A172 (cell line): Measurements from ENCODE around the gene MS4A15. TPM values are rescaled to one million over a fixed set of nuclear protein-coding genes. Genes with fewer than 3 reads are reported as not detected.
A peak's percentile ranks its signal among the peaks of the same experiment; 100 is the strongest.
"Not testable (repeated sequence)": the region's sequence is repeated elsewhere in the genome, so short reads cannot be mapped to it uniquely, and the experiment has no call there.

Experiments
- DNase-seq: peaks from one replicate; pipeline ENCODE4 v3.0.0-alpha.2; 2015; ENCODE audit warnings: low spot score
- total RNA-seq: library from RNA; depleted of rRNA; stranded (reverse); fragments of >200 nt; shearing (Covaris generic); gene quantifications from 2 replicates; pipeline ENCODE4 v1.2.3, GENCODE V29; 2014

The MS4A15 gene
- total RNA-seq, 1 experiment from 2014 or later, result not detected

DNA sequence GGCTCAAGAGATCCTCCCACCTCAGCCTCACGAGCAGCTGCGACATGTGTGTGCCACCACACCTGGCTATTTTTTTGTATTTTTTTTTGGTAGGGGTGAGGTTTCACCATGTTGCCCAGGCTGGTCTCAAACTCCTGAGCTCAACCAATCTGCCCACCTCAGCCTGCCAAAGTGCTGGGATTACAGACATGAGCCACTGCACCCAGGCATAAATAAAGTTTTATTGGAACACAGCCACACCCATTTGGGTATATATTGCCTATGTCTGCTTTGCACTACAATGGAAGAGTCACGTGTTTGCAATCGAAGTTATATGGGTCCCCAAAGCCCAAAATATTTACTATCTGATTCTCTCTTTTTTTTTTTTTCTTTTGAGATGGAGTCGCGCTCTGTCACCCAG, 1.8 kb upstream of the MS4A15 start:
- no peak for DNase-seq

GRCh38 chr11:60757231-60757800, 649 bp downstream of the MS4A15 start:
- no peak for DNase-seq

DNA sequence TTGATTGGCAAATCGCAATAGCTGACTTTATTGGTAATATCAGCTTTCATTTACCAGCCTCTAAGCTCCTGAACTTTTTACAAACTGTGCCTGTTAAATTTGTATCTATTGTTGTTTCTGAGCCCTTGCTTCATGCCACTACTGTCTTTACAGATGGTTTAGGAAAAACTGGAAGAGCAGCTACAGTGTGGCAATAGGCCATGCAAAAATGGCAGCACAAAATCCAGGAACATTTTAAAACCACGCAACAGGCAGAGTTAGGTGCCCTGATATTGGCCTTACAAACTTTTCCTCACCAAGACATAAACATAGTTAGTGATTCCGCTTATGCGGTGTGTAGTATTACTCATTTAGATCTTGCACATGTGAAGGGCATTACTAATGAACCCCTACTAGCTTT, 2.0 kb downstream of the MS4A15 start:
- DNase-seq, result not testable (repeated sequence)

DNA sequence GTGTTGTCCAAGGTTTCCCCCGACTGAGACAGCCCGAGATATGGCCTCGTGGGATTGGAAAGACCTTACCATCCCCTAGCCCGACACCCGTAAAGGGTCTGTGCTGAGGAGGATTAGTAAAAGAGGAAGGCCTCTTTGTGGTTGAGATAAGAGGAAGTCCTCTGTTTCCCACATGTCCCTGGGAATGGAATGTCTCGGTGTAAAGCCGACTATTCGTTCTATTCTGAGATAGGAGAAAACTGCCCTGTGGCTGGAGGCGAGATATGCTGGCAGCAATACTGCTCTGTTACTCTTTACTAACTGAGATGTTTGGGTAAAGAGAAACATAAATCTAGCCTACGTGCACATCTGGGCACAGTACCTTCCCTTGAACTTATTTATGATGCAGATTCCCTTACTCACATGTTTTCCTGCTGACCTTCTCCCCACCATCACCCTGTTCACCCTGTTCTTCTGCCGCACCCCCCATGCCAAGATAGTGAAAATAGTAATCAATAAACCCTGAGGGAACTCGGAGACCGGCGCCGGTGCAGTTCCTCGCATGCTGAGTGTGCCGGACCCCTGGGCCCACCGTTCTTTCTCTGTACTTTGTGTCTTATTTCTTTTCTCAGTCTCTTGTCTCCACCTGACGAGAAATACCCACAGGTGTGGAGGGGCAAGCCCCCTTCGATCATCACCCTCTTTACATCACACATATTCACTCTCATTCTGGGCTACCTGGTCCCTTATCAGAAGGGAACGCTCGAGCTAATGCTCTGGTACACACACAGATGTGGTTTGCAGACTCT, 3.0 kb downstream of the MS4A15 start:
- DNase-seq, result not testable (repeated sequence)

DNA sequence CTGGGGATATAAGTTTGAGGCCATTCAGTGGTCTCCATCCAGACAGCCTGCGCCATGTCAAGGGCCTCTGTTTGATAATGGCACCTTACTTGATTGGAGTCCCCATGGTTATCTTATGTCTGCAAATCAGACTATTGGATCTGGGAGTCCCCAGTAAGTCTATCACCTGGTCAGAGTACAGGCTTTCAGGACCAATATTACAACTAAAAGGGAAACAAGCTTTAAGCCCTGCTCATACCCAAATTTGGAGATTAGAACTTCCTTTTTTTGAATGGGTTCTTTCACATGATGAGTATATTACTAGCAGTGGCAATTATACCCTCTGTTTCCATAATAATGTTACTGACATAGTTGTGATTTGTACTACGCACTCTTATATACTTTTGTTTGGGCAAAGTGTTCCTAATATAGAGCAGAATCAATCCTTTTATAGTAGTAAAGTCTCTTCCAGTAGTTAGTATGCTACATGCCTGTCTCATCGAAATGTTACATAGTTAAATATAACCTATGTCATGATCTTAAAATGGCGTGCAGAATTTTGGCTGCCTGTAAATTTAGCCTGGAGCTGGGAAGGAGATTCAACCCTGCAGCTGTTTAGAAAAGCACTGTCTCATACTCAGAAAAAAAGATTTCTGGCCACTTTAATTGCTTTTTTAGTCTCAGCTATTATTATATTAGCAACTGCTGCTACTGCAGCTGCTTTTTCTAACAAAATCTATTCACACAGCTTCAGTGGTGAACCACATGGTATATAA, 4.9 kb downstream of the MS4A15 start:
- DNase-seq, result no peak

DNA sequence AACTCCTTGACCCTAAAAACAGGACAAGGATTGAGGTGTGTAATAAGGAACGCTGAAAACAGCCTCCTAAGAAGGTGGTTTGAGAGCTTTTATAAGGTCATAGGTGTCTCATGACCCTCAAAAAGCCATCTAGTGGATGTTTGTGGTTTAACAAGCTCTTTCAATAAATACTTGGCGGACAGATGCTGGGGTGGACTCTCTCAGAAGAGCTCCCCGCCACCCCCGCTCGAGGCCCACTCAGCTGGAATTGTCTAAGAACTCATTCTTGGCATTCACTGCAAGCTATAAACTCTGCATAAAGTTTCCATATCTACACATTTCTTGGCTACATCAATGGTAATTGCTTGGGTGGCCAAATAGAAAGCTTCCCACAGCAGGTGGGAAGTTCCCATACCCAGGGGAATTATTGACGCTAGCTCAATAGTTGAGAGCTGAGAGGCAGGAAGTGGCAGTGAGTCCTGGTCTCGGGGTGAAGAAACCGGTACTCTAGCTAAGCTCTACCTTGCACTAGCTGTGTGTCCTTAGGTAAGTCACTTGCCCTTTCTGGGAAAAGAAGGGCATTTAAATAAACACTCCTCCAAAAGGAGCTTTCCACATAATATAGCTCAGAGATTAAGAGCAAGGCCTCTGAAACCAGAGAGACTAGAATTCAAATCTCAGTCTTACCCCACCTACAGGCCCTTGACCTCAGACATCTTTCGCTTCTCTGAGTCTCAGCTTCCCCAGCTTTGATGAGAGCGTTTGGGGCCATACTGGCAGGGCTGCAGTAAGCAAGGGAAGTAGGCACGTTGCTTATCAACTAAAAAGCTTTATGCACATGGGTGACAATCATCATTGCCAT, 6.4 kb downstream of the MS4A15 start:
- no peak for DNase-seq

DNA sequence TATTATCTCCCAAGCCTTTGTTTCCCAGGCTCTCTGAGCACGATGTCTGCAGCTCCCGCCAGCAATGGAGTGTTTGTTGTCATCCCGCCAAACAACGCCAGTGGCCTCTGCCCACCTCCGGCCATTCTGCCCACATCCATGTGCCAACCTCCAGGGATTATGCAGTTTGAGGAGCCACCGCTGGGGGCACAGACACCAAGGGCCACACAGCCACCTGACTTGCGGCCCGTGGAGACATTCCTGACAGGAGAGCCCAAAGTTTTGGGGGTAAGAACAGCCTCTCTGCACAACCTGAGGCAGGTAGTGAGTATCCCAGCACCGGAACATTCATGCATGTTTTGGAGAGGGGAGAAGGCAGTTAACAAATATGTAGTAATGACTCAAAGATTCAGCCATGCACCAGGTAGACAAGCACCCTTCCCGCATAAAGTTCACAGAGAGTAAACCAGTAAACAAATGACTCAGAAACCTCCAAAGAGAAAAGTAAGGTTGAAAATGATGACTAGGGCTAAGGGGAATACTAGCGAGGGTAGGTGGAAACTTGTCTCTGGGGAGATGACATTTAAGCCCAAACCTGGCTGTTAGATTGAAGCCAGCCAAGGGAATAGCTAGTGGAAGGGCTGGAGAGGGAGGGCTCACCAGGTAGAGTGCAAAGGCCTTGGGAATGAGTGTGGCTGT, 7.2 kb downstream of the MS4A15 start:
- DNase-seq, result no peak

DNA sequence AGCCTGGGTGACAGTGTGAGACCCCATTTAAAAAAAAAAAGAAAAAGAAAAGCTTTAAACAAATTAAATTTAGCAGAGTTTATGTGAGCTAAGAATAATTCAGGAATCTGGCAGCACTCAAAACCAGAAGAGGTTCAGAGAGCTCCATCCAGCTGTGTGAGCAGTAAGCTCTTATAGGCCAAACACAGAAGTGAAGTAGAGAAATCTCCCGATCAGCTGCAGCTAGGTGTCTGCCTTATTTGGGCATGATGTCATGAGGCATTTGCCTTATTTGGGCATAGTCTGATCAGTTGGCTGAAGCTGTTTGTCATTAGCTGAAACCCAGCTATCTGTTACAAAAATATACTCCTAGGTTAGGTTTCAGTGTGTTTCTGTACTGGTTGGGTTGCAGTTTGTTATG, 8.2 kb downstream of the MS4A15 start:
- DNase-seq, result peak; percentile 24

- DNase-seq, result no peak
Observed at GRCh38 chr11:60765355-60765754, 8.7 kb downstream of the MS4A15 start.

- no peak for DNase-seq
Observed at GRCh38 chr11:60766547-60766946, 9.9 kb downstream of the MS4A15 start.

DNA sequence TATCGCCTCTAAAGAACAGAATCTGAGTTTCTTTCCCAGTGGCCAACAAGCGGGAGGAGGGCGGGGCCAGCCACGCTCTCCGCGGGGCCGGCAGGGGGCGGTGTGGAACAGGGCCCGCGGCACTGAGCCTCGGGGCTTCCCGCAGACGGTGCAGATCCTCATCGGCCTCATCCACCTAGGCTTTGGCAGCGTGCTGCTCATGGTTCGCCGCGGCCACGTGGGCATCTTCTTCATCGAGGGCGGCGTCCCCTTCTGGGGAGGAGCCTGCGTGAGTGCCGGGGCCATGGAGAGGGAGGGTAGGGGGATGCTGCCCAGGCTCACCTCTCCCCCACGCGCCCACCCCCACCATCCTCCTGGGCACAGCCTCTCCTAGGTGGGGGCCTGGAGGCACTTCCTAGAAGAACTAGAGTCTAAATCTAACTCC, 10.7 kb downstream of the MS4A15 start:
- DNase-seq, result no peak

DNA sequence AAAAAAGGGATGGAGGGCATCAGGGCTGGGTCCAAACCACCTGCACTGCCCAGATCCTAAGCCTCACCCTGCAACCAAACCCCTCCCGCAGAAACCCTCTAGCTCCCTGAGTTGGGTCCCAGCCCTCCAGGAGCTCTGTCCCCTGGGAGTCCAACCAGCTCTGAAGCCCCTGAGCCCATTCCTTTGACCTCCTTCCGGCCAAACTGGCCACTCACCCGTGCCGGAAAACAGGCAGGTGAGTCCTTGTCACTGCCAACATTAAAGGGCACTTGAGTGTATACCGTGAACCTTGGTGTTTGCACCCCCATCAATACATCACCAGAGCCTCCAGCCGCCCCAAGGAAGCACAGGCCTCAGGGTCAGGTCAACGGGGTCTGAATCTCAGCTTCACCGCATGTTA, 11.5 kb downstream of the MS4A15 start:
- no peak for DNase-seq

GRCh38 chr11:60769273-60769672, 12.6 kb downstream of the MS4A15 start:
- DNase-seq, result no peak

- DNase-seq, result no peak
Observed at GRCh38 chr11:60769811-60770210, 13.1 kb downstream of the MS4A15 start.

DNA sequence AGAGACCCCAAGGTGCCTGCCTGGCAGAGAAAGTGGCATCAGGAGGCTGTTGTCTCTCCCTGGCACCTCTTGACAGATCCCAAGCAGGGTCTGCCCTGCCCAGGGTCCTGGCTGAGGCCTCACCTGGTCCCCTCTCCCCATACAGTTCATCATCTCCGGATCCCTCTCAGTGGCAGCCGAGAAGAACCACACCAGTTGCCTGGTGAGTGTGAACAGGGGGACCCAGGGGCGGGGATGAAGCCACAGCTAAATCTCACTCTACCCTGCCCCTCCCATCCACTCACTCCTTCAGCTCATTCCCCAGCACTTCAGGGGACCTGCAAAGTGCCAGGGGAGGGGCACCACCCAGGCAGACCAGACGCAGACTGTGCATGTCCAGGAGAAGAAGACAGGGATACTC, 14.5 kb downstream of the MS4A15 start:
- DNase-seq, result no peak

- peak; percentile 6 for DNase-seq
Observed at GRCh38 chr11:60771879-60772525, 15.3 kb downstream of the MS4A15 start.

GRCh38 chr11:60772666-60773065, 16.0 kb downstream of the MS4A15 start:
- no peak for DNase-seq

DNA sequence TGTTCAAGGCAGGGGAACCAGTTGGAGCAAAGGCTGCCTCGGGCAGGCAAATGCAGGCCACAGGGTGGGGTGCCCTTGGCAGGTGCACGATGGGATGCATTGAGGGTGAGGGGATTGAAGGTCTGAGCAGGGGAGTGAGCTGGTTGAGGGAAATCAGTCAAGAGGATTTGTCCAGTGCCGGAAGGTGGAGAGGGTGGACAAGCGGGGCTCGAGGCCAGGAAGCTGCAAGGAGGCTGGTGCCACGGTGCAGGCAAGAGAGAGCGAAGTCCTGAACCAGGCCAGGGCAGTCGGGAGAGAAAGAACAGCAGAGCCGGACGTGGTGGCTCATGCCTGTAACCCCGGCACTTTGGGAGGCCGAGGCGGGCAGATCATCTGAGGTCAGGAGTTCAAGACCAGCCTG, 18.1 kb downstream of the MS4A15 start:
- DNase-seq, result no peak

GRCh38 chr11:60775420-60775961, 18.8 kb downstream of the MS4A15 start:
- DNase-seq, result peak; percentile 87

- DNase-seq, result no peak
Observed at GRCh38 chr11:60776167-60776566, 19.5 kb downstream of the MS4A15 start.

- DNase-seq, result no peak
Observed at GRCh38 chr11:60777106-60777505, 20.4 kb downstream of the MS4A15 start.
